Natural killer cell (primary cell): ENCODE results near the gene ARRDC3. TPM values are rescaled to one million over a fixed set of nuclear protein-coding genes. Genes with fewer than 3 reads are reported as not detected.
"Not testable (repeated sequence)": the region's sequence is repeated elsewhere in the genome, so short reads cannot be mapped to it uniquely, and the experiment has no call there.

ENCODE experiments used
- ATAC-seq, 3 donors: fragments of 150-1000 bp in 2 of 3; fragments of 200-7000 bp in 1 of 3; cut with Tn5 transposase; 1 replicate in 1 of 3; 2 replicates in 2 of 3; pipeline ENCODE4 v1.10.0; 2021; ENCODE audit warnings: mild to moderate bottlenecking in 2 of 3, moderate library complexity in 2 of 3
- DNase-seq, 2 donors: peaks; one replicate each; pipeline versions ENCODE4 v3.0.0 to v3.0.0-alpha.2; 2013 to 2021; ENCODE audit warnings: mixed read lengths in 1 of 2
- H3K27ac ChIP-seq: one replicate; pipeline ENCODE4 v1.5.1; 2013; ENCODE audit warnings: mild to moderate bottlenecking, low read length
- H3K27me3 ChIP-seq: one replicate; pipeline ENCODE4 v1.6.1; 2013; ENCODE audit warnings: low read length; ENCODE audit not compliant: control insufficient read depth, insufficient read depth
- H3K36me3 ChIP-seq: one replicate; pipeline ENCODE4 v1.6.1; 2013; ENCODE audit warnings: low read length; ENCODE audit not compliant: control insufficient read depth, insufficient read depth
- H3K4me1 ChIP-seq: one replicate; pipeline ENCODE4 v1.6.1; 2013; ENCODE audit warnings: low read length; ENCODE audit not compliant: control insufficient read depth, insufficient read depth
- H3K4me3 ChIP-seq: one replicate; pipeline ENCODE4 v1.5.1; 2013; ENCODE audit warnings: low read length
- H3K9me3 ChIP-seq: one replicate; pipeline ENCODE4 v1.6.1; 2013; ENCODE audit warnings: low read length; ENCODE audit not compliant: control insufficient read depth, insufficient read depth
- H3K27ac Mint-ChIP-seq, 2 donors: one replicate each; pipeline ENCODE4 v1.8.0; 2022; ENCODE audit warnings: mild to moderate bottlenecking in 2 of 2, mixed read lengths in 2 of 2, moderate library complexity in 1 of 2
- H3K27me3 Mint-ChIP-seq, 2 donors: one replicate each; pipeline ENCODE4 v1.8.0; 2022; ENCODE audit warnings: low read depth in 2 of 2, mixed read lengths in 2 of 2
- H3K36me3 Mint-ChIP-seq: one replicate; pipeline ENCODE4 v1.8.0; 2022; ENCODE audit warnings: mixed read lengths
- H3K4me1 Mint-ChIP-seq, 2 donors: one replicate each; pipeline ENCODE4 v1.8.0; 2022; ENCODE audit warnings: mixed read lengths in 2 of 2
- H3K4me3 Mint-ChIP-seq: one replicate; pipeline ENCODE4 v1.8.0; 2022; ENCODE audit warnings: mild to moderate bottlenecking, moderate library complexity, mixed read lengths
- H3K9me3 Mint-ChIP-seq, 2 donors: one replicate each; pipeline ENCODE4 v1.8.0; 2022; ENCODE audit warnings: mixed read lengths in 2 of 2
- CTCF ChIP-seq: fragments of 200-600 bp; IDR thresholded peaks from one replicate; pipeline ENCODE4 v1.8.0; 2022; ENCODE audit warnings: antibody characterized with exemption
- WGBS: methylation state at CpG from one replicate; pipeline ENCODE4 v1.1.7; 2013; ENCODE audit warnings: missing lambda C conversion rate; ENCODE audit not compliant: insufficient coverage; 5-methylcytosine and 5-hydroxymethylcytosine counted together
- intact Hi-C: fragments of 100-400 bp; cut with micrococcal nuclease; formaldehyde crosslinking; loops from one replicate; pipeline ENCODE4 v1.14.2; 2022
- total RNA-seq, 4 donors: library from RNA; stranded (reverse); fragments of 120-200 nt in 1 of 4; gene quantifications; one replicate each; pipeline versions ENCODE4 v1.2.3 to v1.2.4, GENCODE V29; 2013 to 2022

ARRDC3 gene
- total RNA-seq, 3 donors from 2014 or later (not counting 1 experiment from before 2014, with no cell fraction given) = 117 to 375 (median 133) TPM

- TF ChIP-seq CTCF = no peak
- H3K27ac ChIP-seq = no peak overlapping the region
- no peaks in the 10 kb centered on the region for H3K27me3 Mint-ChIP-seq
- ATAC-seq (no peak), DNase-seq (no peak)
- no peak overlapping the region for H3K27ac Mint-ChIP-seq
- no peaks in the 10 kb centered on the region for H3K9me3 Mint-ChIP-seq
- H3K9me3 ChIP-seq = no peaks in the 10 kb centered on the region
- H3K4me3 ChIP-seq = no peak overlapping the region
- no peak overlapping the region for H3K4me3 Mint-ChIP-seq
- H3K36me3 ChIP-seq = no peaks in the 10 kb centered on the region
- H3K27me3 ChIP-seq = no peaks in the 10 kb centered on the region
- peaks cover 11 to 12% of the 10 kb centered on the region in 2 donors for H3K4me1 Mint-ChIP-seq
- H3K4me1 ChIP-seq = no peaks in the 10 kb centered on the region
- intact Hi-C loops = no loop called here
- no peaks in the 10 kb centered on the region for H3K36me3 Mint-ChIP-seq
Measured at GRCh38 chr5:91403438-91403837, 20.3 kb upstream of the ARRDC3 start.

GRCh38 chr5:91401175-91401574 is 18.1 kb upstream of the ARRDC3 start:
- no peak overlapping the region for H3K4me3 ChIP-seq
- DNase-seq (no peak), ATAC-seq (no peak)
- intact Hi-C loops = no loop called here
- no peak for TF ChIP-seq CTCF
- no peak overlapping the region for H3K27ac ChIP-seq
- H3K27me3 ChIP-seq = no peaks in the 10 kb centered on the region
- Mint-ChIP-seq H3K9me3 (no peaks in the 10 kb centered on the region), H3K27ac (no peak overlapping the region), H3K27me3 (no peaks in the 10 kb centered on the region), H3K4me1 (peaks cover 27 to 28% of the 10 kb centered on the region in 2 donors), H3K4me3 (no peak overlapping the region), H3K36me3 (no peaks in the 10 kb centered on the region)
- no peaks in the 10 kb centered on the region for H3K36me3 ChIP-seq
- 82% methylated on average over 1 of the region's 2 CpGs for WGBS
- no peaks in the 10 kb centered on the region for H3K9me3 ChIP-seq
- no peaks in the 10 kb centered on the region for H3K4me1 ChIP-seq

- Mint-ChIP-seq H3K27ac (peak overlapping the region; percentile 1 to 73), H3K9me3 (no peaks in the 10 kb centered on the region), H3K4me3 (no peak overlapping the region), H3K36me3 (no peaks in the 10 kb centered on the region), H3K27me3 (no peaks in the 10 kb centered on the region), H3K4me1 (peaks cover 22 to 28% of the 10 kb centered on the region in 2 donors)
- H3K27ac ChIP-seq = no peak overlapping the region
- ATAC-seq = peak in 1 of 3 donors; percentile 40
- H3K9me3 ChIP-seq = no peaks in the 10 kb centered on the region
- no peaks in the 10 kb centered on the region for H3K27me3 ChIP-seq
- no peak for DNase-seq
- TF ChIP-seq CTCF = no peak
- H3K4me3 ChIP-seq = no peak overlapping the region
- H3K36me3 ChIP-seq = no peaks in the 10 kb centered on the region
- intact Hi-C loops = no loop called here
- no peaks in the 10 kb centered on the region for H3K4me1 ChIP-seq
Measured at GRCh38 chr5:91397791-91398190, 14.7 kb upstream of the ARRDC3 start.

- WGBS = 8% methylated on average over 2 of the region's 4 CpGs
- H3K4me1 Mint-ChIP-seq = peaks cover 13 to 17% of the 10 kb centered on the region in 2 donors
- Histone ChIP-seq H3K4me1 (peaks cover 9% of the 10 kb centered on the region), H3K4me3 (no peak overlapping the region), H3K27me3 (no peaks in the 10 kb centered on the region), H3K36me3 (no peaks in the 10 kb centered on the region), H3K27ac (peak overlapping the region; percentile 21), H3K9me3 (no peaks in the 10 kb centered on the region)
- H3K27me3 Mint-ChIP-seq = no peaks in the 10 kb centered on the region
- peaks cover 0 to 2% of the 10 kb centered on the region in 2 donors for H3K9me3 Mint-ChIP-seq
- ATAC-seq (peak; percentile 86 to 89 (median 88)), DNase-seq (peak in 1 of 2 donors; percentile 59)
- intact Hi-C loops = no loop called here
- H3K27ac Mint-ChIP-seq = peak overlapping the region; percentile 76 to 79
- peak overlapping the region; percentile 61 for H3K4me3 Mint-ChIP-seq
- TF ChIP-seq CTCF = no peak
- H3K36me3 Mint-ChIP-seq = no peaks in the 10 kb centered on the region
Measured at GRCh38 chr5:91390268-91390667, 7.2 kb upstream of the ARRDC3 start.

- H3K4me1 Mint-ChIP-seq = peaks cover 18 to 22% of the 10 kb centered on the region in 2 donors
- H3K9me3 ChIP-seq, H3K36me3 ChIP-seq, DNase-seq, H3K4me1 ChIP-seq, H3K27ac ChIP-seq, intact Hi-C loops, H3K9me3 Mint-ChIP-seq, H3K27me3 Mint-ChIP-seq, ATAC-seq, H3K4me3 ChIP-seq, H3K36me3 Mint-ChIP-seq, H3K27me3 ChIP-seq: not testable (repeated sequence)
- H3K27ac Mint-ChIP-seq = peak overlapping the region; percentile 76 to 79
- peak overlapping the region; percentile 61 for H3K4me3 Mint-ChIP-seq
Measured at GRCh38 chr5:91389555-91389954, 6.4 kb upstream of the ARRDC3 start.
